ENCODE measurements around the gene ARVCF. TPM values are rescaled to one million over a fixed set of nuclear protein-coding genes. Genes with fewer than 3 reads are reported as not detected.

Gene ARVCF
- total RNA-seq, 1 experiment from 2014 or later, result 219 TPM

DNA sequence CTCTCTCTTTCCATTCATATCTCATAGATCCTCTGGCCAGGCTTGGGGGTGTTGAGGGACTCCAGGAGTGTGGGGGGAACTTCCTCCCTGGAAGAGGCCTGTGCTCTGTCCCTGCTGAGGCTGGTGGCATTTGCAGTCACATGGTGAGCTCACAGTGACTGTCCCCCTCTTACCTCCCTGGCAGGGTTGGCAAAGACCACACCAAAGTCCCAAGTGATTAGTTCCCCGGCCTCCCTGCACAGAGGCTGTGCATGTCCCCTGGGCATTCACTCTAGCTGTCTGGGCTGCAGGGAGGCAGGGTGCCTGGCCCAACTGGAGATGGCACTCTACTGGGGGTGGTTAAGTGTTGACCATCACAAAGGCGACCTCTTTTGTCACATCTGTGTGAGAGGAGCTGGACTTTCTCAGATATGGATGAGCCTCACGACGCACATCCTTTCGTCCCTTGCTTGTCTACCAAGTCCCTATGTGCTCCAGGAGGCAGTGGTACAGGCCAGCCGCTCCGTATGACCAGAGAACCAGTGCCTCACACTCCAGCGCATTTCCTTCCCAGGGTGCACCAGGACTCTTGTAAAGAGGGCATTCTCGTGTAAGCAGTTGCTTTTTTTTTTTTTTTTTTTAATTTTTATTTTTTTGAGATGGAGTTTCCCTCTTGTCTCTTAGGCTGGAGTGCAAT lies 13.1 kb upstream of the ARVCF start:
- no peak for DNase-seq (ENCODE audit: low spot score)

DNA sequence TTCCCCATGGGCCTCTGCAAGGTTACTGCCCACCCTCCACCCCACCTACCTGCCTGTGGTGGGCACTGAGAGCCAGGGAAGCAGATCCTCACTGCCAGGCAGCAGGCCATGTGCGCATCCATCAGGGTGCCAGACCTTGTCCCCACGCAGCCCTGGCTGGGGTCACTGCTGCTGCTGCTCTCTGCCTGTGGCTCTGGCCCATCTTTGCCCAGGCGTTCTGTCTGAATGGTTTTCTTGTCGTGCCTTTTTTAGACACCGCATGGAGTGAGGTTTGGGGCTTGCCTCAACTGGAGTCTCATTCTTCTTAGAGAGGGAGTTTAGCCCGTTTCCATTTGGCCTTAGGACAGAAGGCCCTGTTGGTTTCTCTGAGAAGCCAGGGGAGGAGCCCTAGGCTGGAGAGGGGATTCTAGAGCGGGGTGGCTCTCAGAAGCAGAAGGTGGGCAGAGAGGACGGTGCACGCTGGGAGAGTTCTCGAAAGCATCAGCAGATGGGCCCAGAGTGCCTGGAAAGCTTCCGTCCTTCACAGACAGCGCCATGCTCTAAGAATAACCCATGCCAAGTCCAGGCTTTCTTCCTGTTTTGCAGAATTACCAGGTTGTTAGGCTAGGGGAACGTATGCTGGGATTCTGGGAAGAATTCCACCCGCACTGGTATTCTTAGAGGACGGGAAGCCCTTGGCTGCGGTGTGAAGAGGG lies 12.4 kb upstream of the ARVCF start:
- DNase-seq (ENCODE audit: low spot score), result no peak

DNA sequence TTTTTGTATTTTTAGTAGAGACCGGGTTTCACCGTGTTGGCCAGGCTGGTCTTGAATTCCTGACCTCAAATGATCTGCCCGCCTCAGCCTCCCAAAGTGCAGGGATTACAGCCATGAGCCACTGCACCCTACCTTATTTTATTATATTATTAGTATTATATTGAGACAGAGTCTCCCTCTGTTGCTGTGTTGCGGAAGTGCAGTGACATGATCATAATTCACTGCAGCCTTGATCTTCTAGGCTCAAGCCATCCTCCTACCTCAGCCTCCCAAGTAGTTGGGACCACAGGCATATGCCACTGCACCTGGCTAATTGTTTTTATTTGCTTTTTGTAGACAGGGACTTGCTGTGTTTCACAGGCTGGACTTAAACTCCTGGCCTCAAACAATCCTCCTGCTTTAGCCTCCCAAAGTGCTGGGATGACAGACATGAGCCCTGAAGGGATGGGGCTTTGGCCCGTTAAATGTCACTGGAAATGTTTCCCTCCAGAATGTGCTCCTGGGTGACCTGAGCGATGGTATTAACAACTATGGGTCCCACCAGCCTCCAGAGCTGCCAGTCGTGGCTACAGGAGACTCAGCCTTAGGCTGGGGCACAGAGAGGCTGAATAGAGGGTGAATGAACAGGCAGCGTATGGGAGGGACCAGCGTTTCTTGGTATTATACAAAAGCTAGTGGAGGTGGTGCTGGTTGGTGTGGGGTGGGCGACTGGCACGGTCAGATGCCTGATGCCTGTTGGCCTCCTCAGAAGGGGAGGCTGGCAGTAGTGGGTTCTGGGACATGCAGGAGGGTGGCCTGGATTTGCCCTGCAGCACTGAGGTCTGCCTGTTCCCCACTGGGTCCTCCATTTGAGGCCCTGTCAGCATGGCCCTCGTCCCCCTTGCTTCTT lies 11.6 kb upstream of the ARVCF start:
- peak; percentile 83 for DNase-seq (ENCODE audit: low spot score)

DNA sequence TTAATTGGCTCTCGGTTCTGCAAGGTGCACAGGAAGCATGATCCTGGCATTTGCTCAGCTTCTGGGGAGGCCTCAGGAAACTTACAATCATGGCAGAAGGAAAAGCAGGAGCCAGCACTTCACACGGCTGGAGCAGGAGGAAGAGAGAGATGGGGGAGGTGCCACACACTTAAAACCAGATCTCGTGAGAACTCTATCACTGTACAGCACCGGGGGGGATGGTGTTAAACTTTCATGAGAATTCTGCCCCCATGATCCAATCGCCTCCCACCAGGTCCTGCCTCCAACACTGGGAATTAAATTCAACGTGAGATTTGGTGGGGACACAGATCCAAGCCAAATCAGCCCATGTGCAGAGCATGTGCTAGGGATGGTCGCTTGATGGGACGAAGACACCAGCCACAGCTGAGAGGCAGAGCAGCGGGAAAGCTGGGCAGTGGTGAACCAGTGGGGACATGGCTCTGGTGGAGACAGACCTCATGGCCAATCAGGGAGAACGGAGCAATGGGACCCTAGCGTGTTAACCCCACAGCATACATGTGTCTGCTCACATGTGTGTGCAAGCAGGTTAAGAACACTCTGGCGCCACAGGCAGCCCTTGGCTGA lies 10.5 kb upstream of the ARVCF start:
- DNase-seq (ENCODE audit: low spot score), result no peak

DNA sequence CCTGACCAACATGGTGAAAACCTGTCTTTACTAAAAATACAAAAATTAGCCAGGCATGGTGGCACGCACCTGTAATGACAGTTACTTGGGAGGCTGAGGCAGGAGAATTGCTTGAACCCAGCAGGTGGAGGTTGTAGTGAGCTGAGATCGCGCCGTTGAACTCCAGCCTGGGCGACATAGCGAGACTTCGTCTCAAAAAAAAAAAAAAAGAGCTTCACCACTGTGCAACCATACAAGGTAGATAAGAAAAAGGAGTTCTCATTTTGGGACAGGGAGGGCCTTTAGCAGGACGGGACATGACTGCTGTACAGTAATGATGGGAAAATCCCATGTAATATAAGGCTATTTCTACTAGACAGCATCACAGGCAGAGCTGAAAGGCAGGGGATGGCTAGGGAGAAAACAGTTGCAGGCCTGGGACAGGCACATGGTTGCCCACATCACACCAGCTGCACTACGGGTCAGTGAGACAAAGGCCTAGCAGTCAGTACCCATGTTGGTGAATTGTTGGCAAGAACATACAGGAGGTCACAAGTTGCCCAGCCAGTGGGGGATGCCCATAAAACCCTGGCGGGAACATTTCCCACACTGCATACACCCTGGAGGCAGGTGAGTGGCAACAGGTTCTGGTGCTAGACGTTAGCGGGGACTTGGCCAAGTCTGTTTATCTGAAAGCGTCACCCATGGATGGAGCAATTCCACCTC lies 9.7 kb upstream of the ARVCF start:
- DNase-seq (ENCODE audit: low spot score), result no peak

DNA sequence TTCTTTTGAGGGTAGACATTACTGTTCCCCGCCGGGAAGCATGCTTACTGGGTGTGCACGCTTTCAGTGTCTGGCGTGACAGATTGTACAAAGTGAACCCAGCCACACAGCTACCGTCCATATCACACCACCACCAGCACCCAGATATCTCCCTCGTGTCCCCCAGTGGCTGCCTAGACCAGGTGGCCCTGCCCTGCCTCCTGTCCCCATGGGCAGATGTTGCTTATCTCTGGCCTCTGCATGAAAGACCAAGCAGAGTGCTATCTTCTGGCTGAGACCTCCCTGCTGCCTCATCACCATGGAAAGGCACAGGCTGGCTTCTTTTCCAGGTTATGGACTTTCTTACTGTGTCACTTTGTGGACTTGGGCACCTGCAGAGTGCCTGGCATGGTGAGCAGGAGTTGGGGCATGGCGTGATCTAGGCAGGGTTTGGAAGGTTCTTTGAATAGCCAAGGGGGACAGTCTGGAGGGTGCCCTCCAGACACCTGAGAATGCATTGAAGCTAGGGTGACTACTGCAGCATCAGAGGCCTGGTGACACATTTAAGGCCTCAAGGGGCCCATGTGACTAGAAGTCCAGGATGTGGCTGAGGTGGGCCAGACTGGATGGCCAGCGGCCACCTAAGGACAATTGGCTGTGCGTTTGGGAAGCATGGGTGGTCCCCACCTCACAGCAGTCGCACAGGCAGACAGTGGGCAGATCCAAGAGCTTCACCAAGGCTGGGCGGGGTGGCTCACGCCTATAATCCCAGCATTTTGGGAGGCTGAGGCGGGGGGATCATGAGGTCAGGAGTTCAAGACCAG lies 9.0 kb upstream of the ARVCF start:
- no peak for DNase-seq (ENCODE audit: low spot score)

DNA sequence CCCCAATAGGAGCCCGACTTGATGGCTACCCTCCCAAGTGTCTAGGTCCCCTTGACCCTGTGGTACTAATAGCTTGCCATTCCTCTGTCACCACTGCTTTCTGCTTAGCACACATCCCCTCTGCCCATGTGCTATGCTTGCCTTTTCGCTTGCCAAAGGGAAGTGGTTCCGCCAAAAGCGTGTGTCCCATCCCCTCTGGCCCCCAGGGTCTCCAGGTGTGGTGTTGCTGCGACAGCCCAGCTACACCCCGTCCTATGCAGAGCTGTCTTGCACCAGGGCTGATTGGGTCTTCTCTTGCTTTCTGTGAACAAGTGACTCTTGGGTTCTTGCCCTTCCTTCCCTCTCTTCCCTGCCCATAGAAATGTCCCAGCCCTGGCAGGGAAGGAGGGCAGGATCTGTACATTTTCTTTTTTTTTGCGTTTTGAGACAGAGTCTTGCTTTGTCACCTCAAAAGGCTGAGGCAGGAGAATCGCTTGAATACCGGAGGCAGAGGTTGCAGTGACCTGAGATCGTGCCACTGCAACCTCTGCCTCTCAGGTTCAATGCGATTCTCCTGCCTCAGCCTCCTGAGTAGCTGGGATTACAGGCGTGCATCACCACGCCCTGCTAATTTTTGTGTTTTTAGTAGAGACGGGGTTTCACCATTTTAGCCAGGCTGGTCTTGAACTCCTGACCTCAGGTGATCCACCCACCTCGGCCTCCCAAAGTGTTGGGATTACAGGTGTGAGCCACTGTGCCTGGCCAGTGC lies 8.2 kb upstream of the ARVCF start:
- DNase-seq (ENCODE audit: low spot score), result no peak

DNA sequence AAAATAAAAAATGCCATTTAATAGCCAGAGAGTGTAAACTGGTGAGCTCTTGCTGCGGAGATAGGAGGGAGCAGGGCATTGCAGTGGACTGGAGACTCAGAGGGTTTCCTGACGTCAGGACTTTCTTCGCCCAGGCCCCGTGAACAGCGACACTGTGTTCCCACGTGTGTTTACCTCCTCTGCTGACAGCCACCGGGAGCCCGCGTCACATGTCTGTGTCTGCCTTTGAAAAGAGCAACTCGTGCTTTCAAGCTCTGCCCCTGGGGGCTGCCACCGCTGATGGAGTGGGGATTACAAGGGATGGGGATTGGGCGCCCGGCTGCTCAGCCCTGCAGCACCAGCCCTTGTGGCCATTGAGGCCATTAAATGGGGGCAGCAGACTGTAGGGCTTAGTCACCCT lies 7.6 kb upstream of the ARVCF start:
- no peak for DNase-seq (ENCODE audit: low spot score)

DNA sequence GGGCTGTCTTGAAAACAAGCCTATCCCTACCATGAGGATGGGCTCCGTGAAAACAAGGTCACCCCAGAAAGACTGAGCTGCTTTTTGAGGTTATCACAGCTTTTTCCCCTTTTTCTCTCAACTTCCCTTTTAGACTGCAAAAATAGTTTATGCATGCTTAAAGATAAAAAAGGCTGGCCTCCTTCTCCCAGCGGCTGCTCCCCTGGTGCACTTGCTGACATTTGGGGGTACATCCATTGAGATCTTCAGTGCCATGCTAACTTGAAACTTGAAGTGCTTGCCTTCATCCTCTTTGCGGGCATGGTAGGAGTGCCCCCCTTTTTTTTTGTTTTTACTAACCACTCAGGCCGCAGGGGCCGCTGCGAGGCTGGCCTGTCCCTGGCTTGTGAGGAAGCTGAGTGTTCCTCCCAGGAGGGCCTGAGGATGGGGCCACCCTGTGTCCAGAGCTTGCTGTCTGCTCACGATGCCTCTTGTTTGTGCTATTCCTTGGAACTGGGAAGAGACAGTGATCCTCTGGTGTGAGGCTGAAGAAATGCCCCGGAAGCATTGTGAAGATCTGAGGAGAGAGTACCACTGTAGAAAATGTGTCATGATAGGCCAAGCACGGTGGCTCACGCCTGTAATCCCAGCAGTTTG lies 6.5 kb upstream of the ARVCF start:
- DNase-seq (ENCODE audit: low spot score), result no peak

DNA sequence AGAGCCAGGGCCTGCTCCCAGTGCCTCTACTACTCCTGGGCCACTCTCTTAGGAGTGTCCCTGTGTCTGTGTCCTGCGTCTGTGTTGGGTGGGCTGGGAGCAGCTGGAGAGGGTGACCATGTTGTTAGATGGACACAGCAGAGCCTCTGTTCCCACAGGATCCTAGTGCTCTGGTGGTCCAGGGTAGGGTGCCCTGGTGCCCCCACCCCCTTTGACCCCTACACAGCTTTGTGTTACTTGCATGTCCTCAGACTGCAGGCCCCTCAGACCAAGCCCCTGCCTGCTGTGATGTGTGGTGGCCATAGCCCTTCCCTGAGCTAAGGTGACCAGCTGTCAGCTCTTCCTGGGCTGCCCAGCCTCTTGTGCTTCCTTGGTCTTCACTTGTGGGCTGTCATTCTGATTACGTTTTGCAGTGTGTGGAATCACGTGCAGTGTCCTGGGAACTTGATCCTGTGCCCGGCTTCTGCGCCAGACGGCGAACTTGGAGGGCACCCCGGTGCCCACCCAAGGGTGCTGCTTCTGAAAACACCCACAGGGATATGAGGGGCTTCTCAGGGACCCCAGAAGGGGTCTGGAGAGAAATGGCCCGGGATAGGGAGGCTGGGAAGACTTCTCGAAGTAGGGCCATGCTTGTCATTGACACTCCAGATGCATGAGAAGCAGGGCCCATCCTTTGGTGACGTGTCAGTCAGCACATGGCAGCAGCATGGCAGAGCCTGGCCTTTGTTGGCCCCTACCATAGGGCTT lies 5.8 kb upstream of the ARVCF start:
- no peak for DNase-seq (ENCODE audit: low spot score)

DNA sequence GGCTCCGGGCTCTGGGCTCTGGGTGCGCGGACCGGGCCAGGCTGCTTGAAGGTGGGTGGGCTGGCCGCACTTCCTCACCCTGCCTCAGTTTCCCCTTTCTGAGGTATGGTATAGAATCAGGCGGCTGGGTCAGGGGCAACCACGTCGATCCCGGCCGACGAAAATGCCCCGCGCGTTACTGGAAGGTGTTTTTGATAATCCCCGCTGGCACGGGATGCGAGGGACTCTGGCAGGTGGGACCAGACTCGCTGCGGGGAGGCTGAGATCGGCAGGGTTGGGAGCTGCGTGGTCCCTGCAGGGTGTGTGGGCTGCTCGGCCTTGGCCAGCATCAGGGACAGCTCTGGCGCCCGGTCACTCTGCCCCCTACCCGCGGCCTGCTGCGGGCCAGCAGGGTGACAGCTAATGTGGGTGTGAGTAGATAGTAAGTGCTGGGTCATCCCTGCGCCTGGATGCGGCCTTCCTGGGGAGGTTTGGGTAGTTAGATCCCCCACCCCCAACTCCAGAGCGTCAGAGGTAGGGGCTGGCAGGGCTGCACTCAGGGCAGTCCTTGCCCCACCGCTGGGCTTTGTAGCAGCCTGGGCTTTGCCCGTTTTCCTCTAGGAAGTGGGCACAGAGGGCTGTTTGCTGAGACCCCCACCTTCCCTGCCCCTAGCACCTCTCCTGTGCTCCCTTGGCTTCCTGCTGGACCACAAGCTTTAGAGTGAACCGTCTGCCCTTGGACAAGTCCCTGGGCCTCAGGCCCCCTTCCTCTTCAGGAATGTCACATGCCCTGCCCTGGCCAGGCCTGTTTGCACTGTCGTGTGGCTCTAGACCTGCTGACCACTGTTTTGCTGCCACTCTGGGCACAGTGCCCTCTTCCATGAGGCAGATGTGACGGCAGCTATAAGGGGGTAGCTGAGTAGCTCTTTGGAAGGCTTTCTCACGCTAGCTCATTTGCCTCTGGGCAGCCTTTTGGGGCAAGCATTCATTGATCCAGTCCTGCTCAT lies 4.9 kb upstream of the ARVCF start:
- DNase-seq (ENCODE audit: low spot score), result peak; percentile 73

DNA sequence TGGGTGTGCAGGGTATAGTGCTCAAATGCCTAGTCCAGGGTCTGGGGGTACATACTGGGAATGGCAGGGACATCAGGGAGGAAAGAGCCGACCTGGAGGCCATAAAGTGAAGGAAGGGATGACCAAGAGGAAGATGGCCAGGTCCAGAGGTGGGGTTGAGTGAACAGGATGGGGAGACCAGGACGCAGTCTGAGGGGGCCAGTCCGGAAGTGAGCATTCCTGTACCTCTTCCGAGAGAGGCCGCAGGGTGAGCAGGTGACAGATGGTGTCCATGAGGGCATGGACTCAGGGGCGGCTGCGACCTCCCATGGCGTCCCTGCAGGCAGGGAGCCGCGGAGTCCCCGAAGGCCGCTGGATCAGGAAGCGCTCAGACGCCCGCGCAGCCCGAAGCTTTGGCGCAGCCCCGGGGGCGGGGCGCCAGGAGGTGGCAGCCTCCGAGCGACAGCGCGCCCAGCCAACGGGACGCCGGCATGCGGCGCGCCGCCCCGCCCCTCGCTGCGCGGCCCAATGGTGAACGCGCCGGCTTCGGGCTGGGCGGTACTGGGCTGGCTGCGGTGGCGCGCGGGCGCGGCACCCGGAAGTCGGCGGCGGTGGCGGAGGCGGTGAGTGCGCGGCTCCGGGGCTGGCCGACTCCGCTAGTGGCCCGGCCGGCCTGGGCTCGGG lies 4.0 kb upstream of the ARVCF start, which contains the start of gene TANGO2:
Gene TANGO2, plus strand, starts transcription at position 578 of the 663 bp plus-strand sequence. CDS start 15,689 bp downstream, outside the sequence.
- peak; percentile 99 for DNase-seq (ENCODE audit: low spot score)

DNA sequence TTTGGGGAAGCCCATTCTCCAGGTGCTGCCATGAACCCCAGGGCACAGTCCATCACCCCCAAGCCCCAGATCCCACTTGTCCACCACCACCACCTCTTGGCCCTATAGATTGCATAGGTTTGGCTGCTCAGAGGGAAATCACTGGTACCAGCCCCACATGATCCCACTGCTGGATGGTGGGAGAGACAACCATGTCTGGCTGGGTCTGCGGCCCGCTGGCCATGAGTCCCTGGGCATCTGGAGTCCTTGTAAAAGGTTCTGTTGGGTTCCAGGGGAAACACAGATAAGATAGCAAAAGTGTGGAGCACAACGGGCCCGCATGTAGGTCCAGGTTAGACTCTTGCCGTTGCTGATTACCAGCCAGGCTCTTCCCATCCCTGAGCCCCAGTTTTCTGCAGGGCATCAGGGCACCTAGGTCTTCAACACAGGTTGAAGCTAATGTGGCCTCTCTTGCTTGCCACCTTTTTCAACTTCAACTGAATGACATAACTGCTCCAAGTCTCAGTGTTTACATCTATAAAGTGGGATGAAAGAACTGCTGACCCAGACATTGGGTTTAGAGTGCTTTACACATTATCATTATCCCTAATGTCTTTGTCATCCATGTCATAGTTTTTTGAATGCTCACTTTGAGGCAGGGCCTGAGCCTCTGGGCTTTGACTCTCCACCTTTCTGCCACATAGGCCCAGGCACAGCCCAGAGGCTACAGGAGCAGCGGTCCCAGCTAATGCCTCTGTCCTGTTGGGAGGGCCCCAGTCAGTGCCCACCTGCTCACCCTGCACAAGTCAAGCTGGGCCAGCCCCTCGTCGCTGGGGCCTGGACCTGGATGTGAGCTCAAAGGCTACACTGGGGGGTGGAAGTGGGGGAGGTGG lies 3.3 kb upstream of the ARVCF start:
- no peak for DNase-seq (ENCODE audit: low spot score)

DNA sequence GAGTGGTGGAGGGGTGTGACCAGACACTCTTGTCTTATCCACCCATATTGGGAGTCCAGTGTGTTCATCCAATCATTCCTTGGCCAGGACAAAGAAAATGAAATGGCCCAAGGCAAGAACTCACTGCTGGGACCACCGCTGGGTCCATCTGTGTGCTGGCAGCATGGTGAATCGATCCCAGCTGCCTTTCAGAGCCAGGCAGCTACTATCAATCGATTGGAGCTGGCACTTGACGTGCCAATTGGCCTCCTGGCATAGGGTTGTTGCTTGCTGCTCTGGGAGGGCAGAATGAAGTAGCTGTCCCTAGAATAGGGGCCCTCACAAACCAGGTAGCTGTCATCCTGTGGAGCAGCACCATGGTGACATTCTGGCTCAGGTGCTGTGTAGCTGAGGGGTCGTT lies 1.4 kb upstream of the ARVCF start:
- DNase-seq (ENCODE audit: low spot score), result no peak

DNA sequence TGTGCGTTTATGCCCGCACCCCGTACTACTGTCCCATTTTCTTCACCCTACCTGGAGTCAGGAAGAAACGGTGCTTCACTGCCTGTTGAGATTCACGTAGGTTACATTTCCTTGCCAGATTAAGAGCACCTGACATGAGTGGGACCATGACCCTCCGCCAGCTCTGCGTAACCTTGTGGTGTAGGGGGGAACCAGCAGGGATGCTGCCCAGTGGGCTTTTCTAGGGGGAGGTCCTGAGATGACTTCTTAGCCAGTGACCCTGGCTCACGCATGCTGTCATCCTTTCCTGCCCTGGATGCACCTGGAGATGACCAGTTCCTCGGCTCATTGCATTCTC lies 967 bp upstream of the ARVCF start:
- no peak for DNase-seq (ENCODE audit: low spot score)

Measured in HT-29 (cell line).